Astrocyte (in vitro differentiated cells and primary cell): ENCODE results near the gene DCTD. TPM values are rescaled to one million over a fixed set of nuclear protein-coding genes. Genes with fewer than 3 reads are reported as not detected.

Source experiments
- DNase-seq: peaks from one replicate; pipeline ENCODE4 v3.0.0-alpha.2; 2010; ENCODE audit warnings: low read depth
- FAIRE-seq: peaks from 2 replicates; lab custom pipeline; 2011; peaks lifted over from hg19 to GRCh38; lab: Jason Lieb, UNC
- H2AFZ ChIP-seq: 2 replicates; pipeline ENCODE4 v1.6.0; 2012; ENCODE audit warnings: low read depth, low read length, inconsistent platforms
- H3K27ac ChIP-seq: 2 replicates; pipeline ENCODE4 v1.5.1; 2011; ENCODE audit warnings: low read depth, low read length, inconsistent platforms
- H3K27me3 ChIP-seq: 2 replicates; pipeline ENCODE4 v1.6.0; 2011; ENCODE audit warnings: low read length, inconsistent platforms; ENCODE audit not compliant: insufficient read depth
- H3K36me3 ChIP-seq: 2 replicates; pipeline ENCODE4 v1.5.1; 2011; ENCODE audit warnings: low read length, inconsistent platforms; ENCODE audit not compliant: insufficient read depth
- H3K4me1 ChIP-seq: 2 replicates; pipeline ENCODE4 v1.5.1; 2011; ENCODE audit warnings: low read length, inconsistent platforms; ENCODE audit not compliant: insufficient read depth
- H3K4me2 ChIP-seq: 2 replicates; pipeline ENCODE4 v1.6.0; 2012; ENCODE audit warnings: low read length, inconsistent platforms
- H3K4me3 ChIP-seq: 2 replicates; pipeline ENCODE4 v1.5.1; 2011; ENCODE audit warnings: low read depth, mild to moderate bottlenecking, low read length, inconsistent platforms; ENCODE audit not compliant: insufficient read depth
- H3K79me2 ChIP-seq: 2 replicates; pipeline ENCODE4 v1.6.0; 2012; ENCODE audit warnings: mild to moderate bottlenecking, low read length, inconsistent platforms; ENCODE audit not compliant: insufficient read depth
- H3K9ac ChIP-seq: 2 replicates; pipeline ENCODE4 v1.6.0; 2012; ENCODE audit warnings: mild to moderate bottlenecking, low read length, inconsistent platforms
- H3K9me3 ChIP-seq: 2 replicates; pipeline ENCODE4 v1.5.1; 2012; ENCODE audit warnings: low read depth, mild to moderate bottlenecking, low read length, inconsistent platforms; ENCODE audit not compliant: insufficient read depth
- H4K20me1 ChIP-seq: 2 replicates; pipeline ENCODE4 v1.6.0; 2012; ENCODE audit warnings: low read length, inconsistent platforms; ENCODE audit not compliant: insufficient read depth
- H3K27ac Mint-ChIP-seq: one replicate; pipeline ENCODE4 v1.8.0; 2021; ENCODE audit warnings: mild to moderate bottlenecking, mixed read lengths; ENCODE audit not compliant: unreplicated experiment
- H3K27me3 Mint-ChIP-seq: one replicate; pipeline ENCODE4 v1.8.0; 2021; ENCODE audit warnings: low read depth, mixed read lengths; ENCODE audit not compliant: unreplicated experiment
- H3K36me3 Mint-ChIP-seq: one replicate; pipeline ENCODE4 v1.8.0; 2021; ENCODE audit warnings: low read depth, mixed read lengths; ENCODE audit not compliant: unreplicated experiment
- H3K4me1 Mint-ChIP-seq: one replicate; pipeline ENCODE4 v1.8.0; 2021; ENCODE audit warnings: low read depth, mixed read lengths; ENCODE audit not compliant: unreplicated experiment
- H3K4me3 Mint-ChIP-seq: one replicate; pipeline ENCODE4 v1.8.0; 2021; ENCODE audit warnings: mild to moderate bottlenecking, moderate library complexity, mixed read lengths; ENCODE audit not compliant: unreplicated experiment
- H3K9me3 Mint-ChIP-seq: one replicate; pipeline ENCODE4 v1.8.0; 2021; ENCODE audit warnings: mild to moderate bottlenecking, mixed read lengths; ENCODE audit not compliant: unreplicated experiment
- EZH2 ChIP-seq: IDR thresholded peaks from 2 replicates; pipeline ENCODE4 v1.6.1; 2012; ENCODE audit warnings: mild to moderate bottlenecking, low read length, inconsistent platforms; ENCODE audit not compliant: insufficient read depth
- total RNA-seq: library from RNA; stranded (reverse); gene quantifications from 2 replicates; pipeline ENCODE4 v1.2.1, GENCODE V29; 2021
- TF ChIP-seq, protein P1 (sequence below): IDR thresholded peaks from 2 replicates; pipeline ENCODE4 v1.5.1; 2011; ENCODE audit warnings: low read depth, mild to moderate bottlenecking, inconsistent platforms, low read length, moderate library complexity; ENCODE audit not compliant: insufficient read depth

The DCTD gene
- total RNA-seq, 1 donor from 2014 or later: 119 TPM

DNA sequence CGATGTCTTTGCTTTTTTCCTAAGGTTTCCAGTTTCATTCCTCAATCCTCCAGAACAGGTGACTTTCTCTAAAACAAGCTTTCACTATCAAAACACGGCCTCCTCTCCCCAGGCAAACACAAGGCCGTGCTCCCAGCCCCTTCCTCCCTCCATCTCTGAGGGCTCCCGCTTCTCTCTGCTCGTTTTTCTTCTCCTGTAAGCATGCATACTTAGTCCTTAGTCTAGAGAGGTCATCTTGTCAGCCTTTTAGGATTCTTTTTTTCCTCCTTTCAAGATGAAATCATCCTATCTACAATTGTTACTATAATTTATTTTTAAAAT, 18.7 kb downstream of the DCTD start:
- Histone ChIP-seq H3K27me3 (no peaks in the 10 kb centered on the region), H2AFZ (no peak overlapping the region), H3K9me3 (no peaks in the 10 kb centered on the region), H3K9ac (no peak overlapping the region), H4K20me1 (peaks cover 61% of the 10 kb centered on the region), H3K27ac (no peak overlapping the region), H3K4me1 (no peaks in the 10 kb centered on the region), H3K4me2 (no peak overlapping the region), H3K4me3 (no peak overlapping the region), H3K79me2 (peaks cover 5% of the 10 kb centered on the region), H3K36me3 (peaks cover 28% of the 10 kb centered on the region)
- peaks cover 41% of the 10 kb centered on the region for H3K36me3 Mint-ChIP-seq
- FAIRE-seq (no peak), DNase-seq (no peak)
- no peaks in the 10 kb centered on the region for H3K4me1 Mint-ChIP-seq
- H3K9me3 Mint-ChIP-seq: no peaks in the 10 kb centered on the region
- no peak for TF ChIP-seq EZH2
- TF ChIP-seq, protein P1, sequence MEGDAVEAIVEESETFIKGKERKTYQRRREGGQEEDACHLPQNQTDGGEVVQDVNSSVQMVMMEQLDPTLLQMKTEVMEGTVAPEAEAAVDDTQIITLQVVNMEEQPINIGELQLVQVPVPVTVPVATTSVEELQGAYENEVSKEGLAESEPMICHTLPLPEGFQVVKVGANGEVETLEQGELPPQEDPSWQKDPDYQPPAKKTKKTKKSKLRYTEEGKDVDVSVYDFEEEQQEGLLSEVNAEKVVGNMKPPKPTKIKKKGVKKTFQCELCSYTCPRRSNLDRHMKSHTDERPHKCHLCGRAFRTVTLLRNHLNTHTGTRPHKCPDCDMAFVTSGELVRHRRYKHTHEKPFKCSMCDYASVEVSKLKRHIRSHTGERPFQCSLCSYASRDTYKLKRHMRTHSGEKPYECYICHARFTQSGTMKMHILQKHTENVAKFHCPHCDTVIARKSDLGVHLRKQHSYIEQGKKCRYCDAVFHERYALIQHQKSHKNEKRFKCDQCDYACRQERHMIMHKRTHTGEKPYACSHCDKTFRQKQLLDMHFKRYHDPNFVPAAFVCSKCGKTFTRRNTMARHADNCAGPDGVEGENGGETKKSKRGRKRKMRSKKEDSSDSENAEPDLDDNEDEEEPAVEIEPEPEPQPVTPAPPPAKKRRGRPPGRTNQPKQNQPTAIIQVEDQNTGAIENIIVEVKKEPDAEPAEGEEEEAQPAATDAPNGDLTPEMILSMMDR: no peak
- no peak overlapping the region for H3K27ac Mint-ChIP-seq
- no peak overlapping the region for H3K4me3 Mint-ChIP-seq
- H3K27me3 Mint-ChIP-seq: no peaks in the 10 kb centered on the region

DNA sequence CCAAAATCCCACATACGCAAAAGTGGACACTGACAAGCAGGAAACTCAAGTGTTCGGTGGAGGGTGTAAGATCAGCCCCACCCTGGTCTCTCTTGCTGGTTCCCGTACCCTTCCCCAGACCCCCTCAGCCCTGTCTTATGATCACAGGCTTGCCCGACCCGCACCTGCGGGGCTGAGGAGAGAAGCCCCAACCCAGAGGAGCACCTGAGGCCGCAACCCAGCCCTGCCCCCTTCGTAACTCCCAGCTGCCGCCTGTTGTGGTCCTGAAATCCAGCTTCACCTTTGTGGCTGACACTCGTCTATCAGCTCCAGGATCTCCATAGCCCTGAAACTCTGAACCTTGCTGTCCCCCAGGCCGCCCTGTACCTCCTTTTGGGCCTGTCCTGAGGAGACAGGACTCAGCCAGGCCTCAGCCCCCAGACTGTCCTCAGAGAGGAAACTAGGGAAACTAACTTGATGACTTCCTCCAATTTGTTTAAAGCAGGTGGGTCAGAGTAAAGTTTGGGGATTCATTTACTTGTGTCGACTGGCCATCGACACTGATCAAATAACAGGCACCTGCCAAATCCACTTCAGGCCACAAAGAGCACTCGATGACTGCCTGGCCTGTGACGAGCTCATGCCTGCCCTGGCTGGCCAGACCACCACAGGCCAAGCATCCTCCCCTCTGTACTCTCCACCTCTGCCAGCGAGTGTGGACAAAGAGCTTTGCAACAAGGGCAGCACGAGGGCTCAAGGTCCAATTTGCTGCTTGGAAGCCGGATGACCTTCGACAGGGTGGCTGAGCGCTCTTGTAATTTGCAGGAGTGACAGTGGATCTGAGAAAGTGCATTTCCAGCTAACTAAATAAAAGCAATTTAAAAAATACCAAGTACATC, 19.3 kb downstream of the DCTD start:
- Histone ChIP-seq H3K4me3 (no peak overlapping the region), H3K36me3 (peaks cover 31% of the 10 kb centered on the region), H2AFZ (no peak overlapping the region), H3K79me2 (peaks cover 4% of the 10 kb centered on the region), H4K20me1 (peaks cover 61% of the 10 kb centered on the region), H3K9me3 (no peaks in the 10 kb centered on the region), H3K4me2 (no peak overlapping the region), H3K27ac (no peak overlapping the region), H3K4me1 (no peaks in the 10 kb centered on the region), H3K9ac (no peak overlapping the region), H3K27me3 (no peaks in the 10 kb centered on the region)
- Mint-ChIP-seq H3K36me3 (peaks cover 37% of the 10 kb centered on the region), H3K27ac (no peak overlapping the region), H3K4me3 (no peak overlapping the region), H3K4me1 (no peaks in the 10 kb centered on the region), H3K27me3 (no peaks in the 10 kb centered on the region), H3K9me3 (no peaks in the 10 kb centered on the region)
- FAIRE-seq (no peak), DNase-seq (no peak)
- TF ChIP-seq EZH2: no peak
- TF ChIP-seq, protein P1: no peak

DNA sequence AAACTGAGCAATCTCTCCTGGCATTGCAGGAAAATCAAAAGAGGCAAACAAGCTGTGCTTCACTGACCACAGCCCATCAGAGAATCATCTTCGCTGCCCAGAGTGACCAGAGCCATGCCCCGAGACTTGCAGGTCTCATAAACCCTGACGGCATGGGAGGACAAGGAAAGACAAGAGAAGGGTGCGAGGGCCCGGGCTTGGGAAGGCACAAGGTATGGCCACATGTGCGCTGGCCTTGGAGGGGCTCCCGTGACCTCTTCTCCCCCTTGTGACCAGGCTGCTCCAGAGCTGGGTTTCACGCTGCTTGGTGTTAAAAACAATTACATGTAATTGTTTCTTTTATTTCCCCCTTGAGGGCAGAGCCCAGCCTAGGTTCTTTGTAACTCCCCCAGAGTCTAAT, 20.8 kb downstream of the DCTD start:
- H3K36me3 Mint-ChIP-seq: peaks cover 38% of the 10 kb centered on the region
- H3K9me3 Mint-ChIP-seq: no peaks in the 10 kb centered on the region
- H3K4me1 Mint-ChIP-seq: no peaks in the 10 kb centered on the region
- TF ChIP-seq, protein P1: no peak
- TF ChIP-seq EZH2: no peak
- no peaks in the 10 kb centered on the region for H3K9me3 ChIP-seq
- peaks cover 50% of the 10 kb centered on the region for H4K20me1 ChIP-seq
- H3K4me1 ChIP-seq: no peaks in the 10 kb centered on the region
- H3K36me3 ChIP-seq: peaks cover 41% of the 10 kb centered on the region
- H3K4me3 ChIP-seq: no peak overlapping the region
- DNase-seq (no peak), FAIRE-seq (no peak)
- H3K27me3 ChIP-seq: no peaks in the 10 kb centered on the region
- no peak overlapping the region for H3K9ac ChIP-seq
- no peak overlapping the region for H3K4me2 ChIP-seq
- no peak overlapping the region for H3K27ac Mint-ChIP-seq
- peaks cover 4% of the 10 kb centered on the region for H3K79me2 ChIP-seq
- no peak overlapping the region for H2AFZ ChIP-seq
- no peak overlapping the region for H3K27ac ChIP-seq
- no peak overlapping the region for H3K4me3 Mint-ChIP-seq
- no peaks in the 10 kb centered on the region for H3K27me3 Mint-ChIP-seq
